GM18502 (cell line): ENCODE data around the gene LAMP5.

Source experiments
- ATAC-seq: cut with Tn5 transposase; IDR thresholded peaks from one replicate; pipeline ENCODE4 v1.9.1; 2021; ENCODE audit warnings: mild to moderate bottlenecking; ENCODE audit not compliant: unreplicated experiment, poor library complexity

LAMP5 gene

DNA sequence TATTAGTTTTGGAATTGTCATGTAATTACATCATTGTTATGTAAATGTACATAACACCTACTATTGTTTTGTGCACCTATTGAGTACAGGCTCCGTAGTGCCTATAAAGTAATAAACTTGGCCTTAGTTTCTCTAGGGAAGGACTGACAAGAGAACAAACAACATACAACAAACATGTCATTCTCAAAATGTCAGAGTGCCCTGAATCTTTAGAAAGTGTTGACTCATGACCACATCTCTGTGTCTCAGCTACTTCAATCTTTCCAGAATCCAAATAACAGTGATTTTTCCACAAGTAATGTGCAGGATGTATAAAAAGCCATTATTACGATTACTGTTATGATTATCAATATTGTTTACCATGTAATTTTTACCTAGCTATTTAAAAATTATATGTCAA lies 17.2 kb downstream of the LAMP5 start:
- ATAC-seq, result no peak

DNA sequence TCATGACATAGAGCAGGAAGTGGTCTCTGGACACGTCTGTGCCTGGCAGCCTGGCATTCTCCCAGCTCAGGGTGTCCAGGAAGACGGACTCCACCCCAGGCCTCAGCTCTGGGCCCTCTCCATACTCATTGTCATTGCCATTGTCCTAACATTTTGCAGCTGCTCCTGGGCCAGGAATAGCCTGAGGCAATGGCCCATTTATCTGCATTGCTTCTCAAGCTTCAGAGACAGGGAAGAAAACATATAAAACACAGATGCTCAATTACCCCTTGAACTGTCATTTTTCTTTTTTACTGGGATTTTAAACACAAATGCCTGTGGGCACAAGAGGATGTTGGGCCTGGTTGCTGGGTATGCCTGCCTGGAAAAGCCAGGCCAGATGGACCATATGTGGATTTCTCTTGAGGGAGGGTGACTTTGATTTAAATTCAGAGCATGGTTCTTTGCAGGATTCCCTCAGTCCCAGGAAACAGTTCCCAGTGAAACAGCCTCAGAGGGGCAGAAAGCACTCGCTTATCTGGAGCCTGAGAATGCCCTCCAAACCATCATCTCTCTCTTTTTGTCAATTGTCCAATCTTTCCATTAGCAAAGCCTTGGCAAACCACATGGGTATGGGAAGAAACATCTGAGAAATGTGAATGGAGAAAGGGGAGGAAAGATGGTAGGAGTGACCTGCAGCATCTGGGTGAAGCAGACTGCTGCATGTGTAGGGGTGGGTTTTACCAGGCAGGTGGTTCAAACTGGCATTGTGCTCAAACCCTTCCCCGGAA lies 17.9 kb downstream of the LAMP5 start:
- no peak for ATAC-seq

GRCh38 chr20:9534025-9534424 lies 19.6 kb downstream of the LAMP5 start:
- no peak for ATAC-seq

DNA sequence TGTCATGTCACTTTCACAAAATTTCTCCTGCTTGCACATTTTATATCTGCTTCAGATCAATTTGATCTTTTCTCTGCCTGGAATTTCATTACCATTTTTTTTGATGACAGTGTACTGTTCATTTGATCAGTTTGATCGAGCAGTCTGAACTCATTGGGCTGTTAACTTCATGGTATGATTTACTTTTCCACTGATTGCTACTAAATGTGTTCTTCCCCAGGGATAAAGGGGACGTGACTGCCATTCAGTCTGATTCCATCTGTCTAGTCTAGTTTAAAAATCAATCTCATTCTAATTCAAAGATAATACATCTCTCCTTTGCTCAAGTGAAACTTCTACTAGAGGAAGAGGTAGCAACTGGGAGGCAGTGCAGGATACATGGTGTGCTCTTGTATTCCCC lies 21.1 kb downstream of the LAMP5 start:
- no peak for ATAC-seq

DNA sequence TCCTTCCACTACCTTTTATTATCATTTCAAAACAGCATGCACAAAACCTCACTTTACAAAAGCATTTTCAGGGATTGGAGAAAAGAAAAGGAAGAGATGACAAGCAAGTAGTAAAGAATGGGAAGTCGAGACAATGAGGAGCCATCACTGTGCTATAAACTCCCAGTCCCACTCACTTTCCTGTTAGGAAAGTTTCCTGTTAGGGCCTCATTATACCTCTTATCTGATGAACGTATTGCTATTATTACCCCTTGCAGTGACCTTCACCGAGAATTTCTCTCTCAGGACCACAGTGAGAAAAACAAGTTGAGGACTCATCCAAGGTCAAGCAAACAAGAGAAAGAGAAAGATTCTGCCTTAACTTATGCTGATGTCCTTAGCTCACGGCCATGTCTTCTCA lies 28.8 kb downstream of the LAMP5 start:
- no peak for ATAC-seq

DNA sequence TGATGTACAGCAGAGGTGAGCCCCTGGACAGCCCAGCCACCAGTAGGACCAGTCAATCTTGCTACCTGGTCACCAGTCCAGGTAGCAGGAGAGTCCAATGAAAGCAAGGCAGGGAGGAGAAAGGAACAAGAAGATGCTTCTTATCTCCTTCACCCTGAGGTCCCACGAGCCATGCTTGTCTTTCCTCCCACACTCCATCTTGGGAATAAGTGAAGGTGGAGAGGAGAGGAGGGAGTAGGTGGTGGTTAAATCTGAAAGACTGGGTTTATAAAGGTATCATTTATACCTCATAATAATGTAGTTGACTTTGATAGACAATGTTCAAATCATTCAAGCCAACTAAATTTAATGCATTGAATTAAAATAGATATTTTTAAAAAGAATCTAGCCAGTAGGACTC lies 35.9 kb downstream of the LAMP5 start:
- no peak for ATAC-seq

DNA sequence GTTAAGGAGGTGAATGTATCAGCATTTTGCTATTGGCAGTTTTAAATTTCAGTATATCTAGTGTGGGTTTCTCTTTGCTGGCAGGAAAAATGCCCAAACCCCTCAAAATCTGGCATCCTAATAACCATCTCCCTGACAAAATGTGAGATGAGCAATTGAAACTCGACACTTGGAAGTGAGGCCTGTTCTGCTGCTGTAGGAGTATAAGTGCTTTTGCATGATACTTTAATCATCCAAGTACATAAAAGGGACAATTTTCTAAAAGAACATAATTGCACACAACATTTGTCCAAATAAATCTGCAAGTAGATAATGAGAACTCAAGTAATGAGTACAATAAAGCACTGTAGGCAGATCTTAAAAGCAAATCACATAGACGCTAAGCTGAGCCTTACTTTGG lies 36.5 kb downstream of the LAMP5 start:
- no peak for ATAC-seq

DNA sequence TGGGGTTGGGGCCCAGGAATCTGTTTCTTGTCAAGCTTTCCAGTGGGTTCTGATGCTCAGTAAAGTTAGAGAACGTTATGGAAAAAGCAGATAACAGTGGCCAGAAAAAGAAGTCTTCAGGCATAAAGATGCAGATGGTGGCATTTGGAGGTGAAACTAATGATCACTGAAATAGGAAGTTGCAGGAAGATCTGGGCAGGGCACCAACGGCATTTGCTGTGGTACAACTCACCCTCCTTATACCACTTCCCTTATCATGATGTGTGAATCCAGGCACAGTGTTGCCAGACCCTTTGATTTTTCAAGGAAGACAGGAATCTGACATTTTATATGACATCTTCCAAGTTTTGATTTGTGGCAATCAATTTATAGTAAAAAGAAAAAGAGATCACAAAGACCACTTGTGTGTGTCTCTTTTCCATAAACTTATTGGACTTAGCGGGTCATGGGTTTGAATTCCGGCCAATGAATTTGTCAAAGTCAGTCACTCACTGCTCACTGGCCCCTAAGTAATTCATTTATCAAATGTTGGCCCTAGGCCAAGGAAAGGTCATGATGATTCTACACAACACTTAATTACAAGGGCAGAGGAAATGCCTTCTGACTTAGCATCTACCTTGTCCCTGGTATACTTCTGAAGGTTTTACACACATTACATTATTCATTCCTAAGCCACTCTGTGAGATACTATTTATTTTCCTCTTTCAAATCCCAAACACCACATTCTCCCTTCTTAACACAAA lies 37.6 kb downstream of the LAMP5 start:
- ATAC-seq, result no peak

DNA sequence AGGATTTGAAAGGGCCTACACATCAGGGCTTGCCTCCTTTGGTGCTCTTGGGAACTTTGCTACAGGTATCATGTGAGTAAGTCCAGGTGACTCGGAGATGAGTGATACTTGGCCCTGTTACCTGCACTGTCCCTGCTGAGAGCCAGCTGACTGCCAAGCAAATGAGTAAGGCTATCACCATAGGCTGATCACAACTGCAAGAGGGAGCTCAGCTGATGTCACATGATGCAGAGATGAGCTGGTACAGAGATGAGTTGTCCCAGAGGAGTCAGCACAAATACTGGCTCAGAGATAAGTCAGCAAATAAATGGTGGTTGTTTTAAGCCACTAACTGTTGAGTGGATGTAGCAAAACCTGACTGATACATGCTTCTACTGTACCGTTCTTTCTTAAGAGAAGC lies 41.4 kb downstream of the LAMP5 start:
- no peak for ATAC-seq

GRCh38 chr20:9557411-9557810 lies 43.0 kb downstream of the LAMP5 start:
- ATAC-seq, result no peak

GRCh38 chr20:9565910-9566550 lies 51.6 kb downstream of the LAMP5 start:
- no peak for ATAC-seq

- ATAC-seq, result no peak
Observed at GRCh38 chr20:9566977-9567376, 52.6 kb downstream of the LAMP5 start.

GRCh38 chr20:9570612-9571011 lies 56.2 kb downstream of the LAMP5 start:
- ATAC-seq, result no peak

GRCh38 chr20:9571783-9572182 lies 57.4 kb downstream of the LAMP5 start:
- ATAC-seq, result no peak

DNA sequence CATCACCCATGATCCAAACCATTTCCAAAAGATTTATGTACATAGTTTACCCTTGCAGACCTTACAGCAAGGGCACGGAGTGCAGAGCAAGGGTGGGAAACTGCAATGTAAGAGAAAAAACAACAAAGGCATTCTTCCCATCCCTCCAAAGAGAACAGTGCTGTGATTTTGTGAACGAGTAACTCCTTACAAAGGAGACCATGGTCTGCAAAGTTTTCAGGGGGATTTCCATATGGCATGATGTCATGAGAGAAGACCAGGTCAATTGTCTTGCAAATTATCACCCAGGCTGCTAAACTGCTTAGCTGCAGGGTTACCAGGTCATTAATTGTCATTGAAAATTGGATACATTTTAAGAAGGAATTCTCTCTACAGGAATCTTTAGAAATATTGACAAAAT lies 58.3 kb downstream of the LAMP5 start:
- no peak for ATAC-seq

DNA sequence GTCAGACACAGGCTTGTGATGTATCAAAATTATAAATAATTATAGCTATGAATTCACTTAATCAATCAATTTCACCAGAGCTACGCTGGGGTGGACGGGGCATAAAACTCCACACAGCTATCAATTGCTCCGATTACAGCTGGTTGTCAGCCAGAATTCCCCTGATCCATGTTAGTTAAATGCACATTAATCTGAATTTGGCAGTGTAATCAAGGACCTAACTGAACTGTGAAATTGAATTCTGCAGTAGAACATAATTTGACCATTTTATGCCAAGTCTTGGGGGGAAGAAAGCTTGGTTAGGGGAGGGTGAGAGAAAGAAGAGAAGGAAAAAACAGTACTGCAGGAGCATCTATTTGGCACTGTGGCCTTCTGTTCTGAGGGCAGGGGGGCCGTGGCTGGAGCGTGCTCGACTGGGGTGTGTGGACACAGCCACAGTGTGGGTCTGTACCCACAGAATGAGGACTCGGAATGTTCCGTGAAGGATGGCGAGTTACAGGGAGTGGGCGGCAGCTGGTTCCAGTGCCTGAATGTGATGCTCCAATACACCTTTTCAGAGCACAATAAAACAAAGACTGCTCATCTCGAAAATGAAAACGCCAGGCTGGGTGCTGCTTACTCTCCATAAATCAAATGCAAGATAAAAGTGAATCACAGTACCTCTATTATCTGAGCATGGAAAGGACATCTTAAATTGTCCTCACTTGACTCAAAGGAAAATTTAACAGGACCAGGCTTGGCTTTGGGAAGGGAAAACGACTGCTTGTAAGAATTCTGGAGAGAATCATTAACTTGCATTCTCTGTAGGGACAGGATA lies 59.2 kb downstream of the LAMP5 start:
- ATAC-seq, result no peak

DNA sequence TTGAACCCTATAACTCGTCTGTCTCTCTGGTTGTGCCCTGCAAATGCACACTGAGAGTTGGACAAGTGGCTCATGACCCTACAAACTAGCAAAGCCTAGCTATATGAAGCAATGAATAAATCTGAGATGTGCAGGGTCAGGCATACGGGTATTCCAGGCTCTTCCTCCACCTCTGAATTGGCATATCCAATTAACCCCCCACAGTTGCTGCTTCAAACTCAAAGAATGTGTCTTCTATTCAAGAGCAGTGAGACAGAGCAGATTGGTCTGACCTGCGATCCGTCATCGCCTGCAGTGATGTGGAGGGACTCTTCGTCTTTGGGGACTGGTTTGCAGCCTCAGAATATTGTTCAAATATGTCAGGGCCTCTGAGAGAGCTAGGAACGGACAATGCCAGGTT lies 59.8 kb downstream of the LAMP5 start:
- no peak for ATAC-seq

DNA sequence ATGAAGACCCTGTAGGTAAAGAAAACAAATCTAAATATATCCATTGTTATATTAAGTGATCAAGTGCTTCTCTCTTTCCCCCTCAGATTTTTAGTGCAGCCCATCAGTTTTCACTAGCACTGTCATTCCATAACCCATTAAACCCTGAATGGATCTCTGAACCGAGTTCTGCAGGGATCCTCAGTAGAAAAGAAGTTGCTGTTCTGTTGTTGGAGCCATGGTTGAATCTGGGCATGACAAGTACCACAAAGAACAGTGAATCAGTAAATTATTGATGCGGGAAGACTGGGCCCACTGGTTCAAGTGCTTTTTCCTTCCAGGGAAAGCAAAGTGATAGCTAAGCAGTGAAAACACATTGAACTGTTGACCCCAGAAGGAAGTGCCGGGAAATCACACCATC lies 60.4 kb downstream of the LAMP5 start:
- no peak for ATAC-seq

DNA sequence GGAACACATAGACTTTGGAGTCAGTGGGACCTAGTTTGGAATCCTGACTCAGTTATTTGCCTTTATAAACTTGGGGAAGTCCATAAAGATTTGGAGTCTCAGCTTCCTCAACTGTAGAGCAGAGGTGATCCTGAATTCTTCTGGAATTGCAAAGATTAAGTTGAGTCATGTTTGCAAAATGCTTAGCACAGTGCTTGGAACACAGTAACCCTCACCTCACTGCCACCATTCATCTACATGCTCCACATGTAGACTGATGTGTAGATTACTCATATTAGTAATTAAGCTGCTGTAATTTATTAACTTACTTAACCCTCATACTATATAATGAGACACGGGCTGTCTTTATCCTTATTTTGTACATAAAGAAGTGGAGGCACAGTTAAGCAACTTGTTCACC lies 61.4 kb downstream of the LAMP5 start:
- no peak for ATAC-seq

GRCh38 chr20:9576695-9577094 lies 62.3 kb downstream of the LAMP5 start:
- ATAC-seq, result no peak

DNA sequence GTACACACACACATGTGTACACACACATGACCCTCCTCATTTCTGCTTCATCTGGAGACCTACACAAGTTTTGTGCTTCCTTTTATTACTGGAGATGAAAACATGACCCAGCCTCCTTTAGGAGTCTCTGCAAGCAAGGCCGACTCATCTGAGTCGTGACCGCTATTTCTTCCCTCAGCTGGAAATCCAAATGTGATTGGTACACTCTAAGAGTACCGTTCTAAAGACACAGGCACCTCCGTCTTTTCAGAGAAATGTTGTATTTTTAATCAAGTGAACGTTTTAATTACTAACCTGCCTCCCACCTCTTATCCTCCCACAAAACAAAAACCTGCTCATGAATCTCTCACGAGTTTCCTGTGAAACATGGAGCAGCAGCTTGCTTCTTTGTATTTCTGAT lies 63.0 kb downstream of the LAMP5 start:
- no peak for ATAC-seq
